ENCODE results near the gene RUNDC3A. TPM values are rescaled to one million over a fixed set of nuclear protein-coding genes. Genes with fewer than 3 reads are reported as not detected.

RUNDC3A gene
- total and polyA plus RNA-seq, 2 of the 8 experiments (the other 6 are each of a cell fraction or from before 2014, with no cell fraction given) = 6.4 to 13.8 TPM

GRCh38 chr17:44263345-44263902, 45.0 kb upstream of the RUNDC3A start:
- no peak overlapping the region for H2BK120ac ChIP-seq (replicated peaks; ENCODE audit: low read depth, low read length)
- no peaks in the 10 kb centered on the region for H3K36me3 ChIP-seq (ENCODE audit: control insufficient read depth in 2 of 4, insufficient read depth in 4 of 4, low read length in 3 of 4)
- H4K20me1 ChIP-seq (replicated peaks in 1 of 2; ENCODE audit: control insufficient read depth in 1 of 2, insufficient read depth in 2 of 2, low read length in 2 of 2) = no peaks in the 10 kb centered on the region
- ChIA-PET CTCF (ENCODE audit: partially characterized antibody) (interaction anchor here (0.6 to 1.4 kb wide), 7 partner anchors 13 to 269 kb away, joined by 3 to 6 read pairs (median 3); no protein-coding TSS in a partner anchor), POLR2A (ENCODE audit: partially characterized antibody) (no interaction called here)
- DNase-seq (ENCODE audit: low read depth in 1 of 2, low spot score in 2 of 2) = no peak
- no peak overlapping the region for H3K56ac ChIP-seq (replicated peaks; ENCODE audit: insufficient read length, low read depth, low read length)
- WGBS, 2 experiments (ENCODE audit: extremely low coverage in 1 of 2, insufficient coverage in 1 of 2, insufficient read length in 1 of 2, insufficient replicate concordance in 2 of 2, low coverage in 1 of 2, low lambda C conversion rate in 2 of 2, missing lambda C conversion rate in 1 of 2) = 90% methylated on average over 7 of the region's 7 CpGs; no CpG with 5 or more reads in 1 of the 2 experiments
- H4K5ac ChIP-seq (ENCODE audit: insufficient read length, low read depth, low read length) = no peak overlapping the region
- H3K27ac ChIP-seq (ENCODE audit: low read depth, low read length) = no peak overlapping the region
- no peak overlapping the region for H4K8ac ChIP-seq (ENCODE audit: extremely low read depth, insufficient read depth, low read length)
- H3K14ac ChIP-seq (ENCODE audit: insufficient read length) = no peak overlapping the region
- H3K27me3 ChIP-seq (replicated peaks in 1 of 4; ENCODE audit: control insufficient read depth in 3 of 4, extremely low read depth in 1 of 4, insufficient read depth in 3 of 4, low read length in 3 of 4) = no peaks in the 10 kb centered on the region
- no peak overlapping the region for H4K91ac ChIP-seq (replicated peaks; ENCODE audit: insufficient read length, low read length)
- no peak overlapping the region for H3K4ac ChIP-seq (replicated peaks; ENCODE audit: insufficient read length, low read depth, low read length)
- H2BK5ac ChIP-seq (ENCODE audit: low read depth, low read length) = no peak overlapping the region
- no peaks in the 10 kb centered on the region for H3K23me2 ChIP-seq (ENCODE audit: low read depth, low read length)
- H3K9me3 ChIP-seq (ENCODE audit: insufficient read depth in 2 of 2, low read depth in 1 of 2, low read length in 1 of 2) = no peaks in the 10 kb centered on the region
- no peak overlapping the region for H2BK12ac ChIP-seq (ENCODE audit: low read depth, low read length)
- H3K79me1 ChIP-seq (ENCODE audit: low read depth, low read length) = no peaks in the 10 kb centered on the region
- no peak overlapping the region for H3K4me3 ChIP-seq (ENCODE audit: extremely low read depth in 1 of 4, insufficient read depth in 2 of 4, low read depth in 3 of 4, low read length in 4 of 4)
- H2BK15ac ChIP-seq (ENCODE audit: low read length) = no peak overlapping the region
- no peaks in the 10 kb centered on the region for H3K4me1 ChIP-seq (replicated peaks in 1 of 4; ENCODE audit: control insufficient read depth in 3 of 4, insufficient read depth in 4 of 4, low read length in 3 of 4)
- no peak overlapping the region for H2AK5ac ChIP-seq (ENCODE audit: low read depth, low read length)
- no peak overlapping the region for H3K9ac ChIP-seq (replicated peaks in 1 of 4; ENCODE audit: extremely low read depth in 1 of 4, low read depth in 3 of 4, low read length in 3 of 4)
- FAIRE-seq = no peak
- no peak overlapping the region for H3K23ac ChIP-seq (ENCODE audit: insufficient read length)
- H2AFZ ChIP-seq (ENCODE audit: low read length) = no peak overlapping the region
- no peak overlapping the region for H3K18ac ChIP-seq (ENCODE audit: extremely low read depth, low read length)
- no peak overlapping the region for H3K4me2 ChIP-seq (ENCODE audit: insufficient read depth in 1 of 2, low read depth in 2 of 2, low read length in 2 of 2)
- no peaks in the 10 kb centered on the region for H3K79me2 ChIP-seq (ENCODE audit: control insufficient read depth in 1 of 2, insufficient read depth in 2 of 2, low read length in 2 of 2)
- no peak overlapping the region for H2BK20ac ChIP-seq (ENCODE audit: low read length)
- TF ChIP-seq YY1 (IDR thresholded peaks at IDR 0.05; ENCODE audit: low read depth, low read length) = no peak
- TF ChIP-seq NANOG (IDR thresholded peaks at IDR 0.05; ENCODE audit: insufficient read depth, low read depth, low read length, poor library complexity, severe bottlenecking) = no peak
- no peak for TF ChIP-seq POU5F1 (IDR thresholded peaks at IDR 0.05; ENCODE audit: low read depth, low read length)
- no peak for TF ChIP-seq JUND (IDR thresholded peaks at IDR 0.05; ENCODE audit: low read length)
- no peak for TF ChIP-seq KDM1A (IDR thresholded peaks at IDR 0.05; ENCODE audit: borderline replicate concordance, low read length)
- no peak for TF ChIP-seq HDAC2 (IDR thresholded peaks at IDR 0.05; ENCODE audit: borderline replicate concordance in 1 of 2, low read depth in 2 of 2, low read length in 2 of 2)
- TF ChIP-seq CREB1 (IDR thresholded peaks at IDR 0.05) = no peak
- no peak for TF ChIP-seq POLR2A (IDR thresholded peaks at IDR 0.05; ENCODE audit: control extremely low read depth in 1 of 2, low read depth in 2 of 2, low read length in 2 of 2)
- no peak for TF ChIP-seq TAF7 (optimal IDR thresholded peaks at IDR 0.05; ENCODE audit: borderline replicate concordance, low read depth, low read length)
- TF ChIP-seq RXRA (IDR thresholded peaks at IDR 0.05; ENCODE audit: insufficient read depth, low read depth, low read length) = no peak
- TF ChIP-seq EP300 (IDR thresholded peaks at IDR 0.05; ENCODE audit: borderline replicate concordance in 1 of 2, low read depth in 2 of 2, low read length in 2 of 2) = no peak
- no peak for TF ChIP-seq TAF1 (IDR thresholded peaks at IDR 0.05; ENCODE audit: low read depth, low read length)
- TF ChIP-seq SIN3A (conservative IDR thresholded peaks at IDR 0.05 in 1 of 2, IDR thresholded peaks at IDR 0.05 in 1 of 2; ENCODE audit: low read depth in 1 of 2, low read length in 2 of 2) = no peak
